ENCODE measurements around the gene MOB3B.

Gene MOB3B

DNA sequence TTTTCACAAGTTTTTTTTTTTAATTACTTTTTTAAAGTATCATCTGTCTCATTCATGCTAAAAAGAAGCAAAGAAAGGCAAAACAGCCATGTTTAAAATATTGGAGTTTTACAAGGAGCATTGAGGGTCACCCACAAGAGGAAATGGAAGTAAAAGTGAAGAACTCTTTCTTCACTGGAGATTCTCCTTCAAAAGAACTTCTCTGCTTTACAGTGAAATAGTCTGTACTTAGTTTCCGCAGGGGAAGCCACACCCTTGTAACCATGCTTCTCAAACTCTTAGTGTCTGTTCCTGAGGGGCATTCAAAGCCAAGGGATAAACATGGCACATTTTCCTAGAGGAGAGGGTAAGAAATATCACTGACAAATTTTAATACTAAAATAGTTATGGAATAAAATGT is 35.1 kb upstream of the MOB3B start:
- H3K9me3 ChIP-seq (ENCODE audit: control insufficient read depth, low read length): no peaks in the 10 kb centered on the region
- DNase-seq: no peak
- peaks cover 11% of the 10 kb centered on the region for H3K36me3 ChIP-seq (ENCODE audit: control insufficient read depth, insufficient read depth, low read length)
- no peaks in the 10 kb centered on the region for H3K4me1 ChIP-seq (ENCODE audit: control insufficient read depth, insufficient read depth, low read length, poor library complexity, severe bottlenecking)
- H3K27me3 ChIP-seq (replicated peaks; ENCODE audit: control insufficient read depth, insufficient read depth, low read length, poor library complexity, severe bottlenecking): no peaks in the 10 kb centered on the region
- H3K4me3 ChIP-seq (ENCODE audit: insufficient read depth, low read depth, low read length, poor library complexity, severe bottlenecking): no peak overlapping the region
- no peak overlapping the region for H3K27ac ChIP-seq (ENCODE audit: insufficient read depth, low read length, poor library complexity, severe bottlenecking)

- Histone ChIP-seq H3K27ac (ENCODE audit: insufficient read depth, low read length, poor library complexity, severe bottlenecking) (no peak overlapping the region), H3K36me3 (ENCODE audit: control insufficient read depth, insufficient read depth, low read length) (peaks cover 11% of the 10 kb centered on the region), H3K27me3 (replicated peaks; ENCODE audit: control insufficient read depth, insufficient read depth, low read length, poor library complexity, severe bottlenecking) (no peaks in the 10 kb centered on the region), H3K9me3 (ENCODE audit: control insufficient read depth, low read length) (no peaks in the 10 kb centered on the region), H3K4me1 (ENCODE audit: control insufficient read depth, insufficient read depth, low read length, poor library complexity, severe bottlenecking) (no peaks in the 10 kb centered on the region), H3K4me3 (ENCODE audit: insufficient read depth, low read depth, low read length, poor library complexity, severe bottlenecking) (no peak overlapping the region)
- DNase-seq: no peak
These were observed 34.3 kb upstream of the MOB3B start for GRCh38 chr9:27563738-27564430.

- Histone ChIP-seq H3K36me3 (ENCODE audit: control insufficient read depth, insufficient read depth, low read length) (peaks cover 16% of the 10 kb centered on the region), H3K9me3 (ENCODE audit: control insufficient read depth, low read length) (no peaks in the 10 kb centered on the region), H3K4me3 (ENCODE audit: insufficient read depth, low read depth, low read length, poor library complexity, severe bottlenecking) (no peak overlapping the region), H3K4me1 (ENCODE audit: control insufficient read depth, insufficient read depth, low read length, poor library complexity, severe bottlenecking) (no peaks in the 10 kb centered on the region), H3K27me3 (replicated peaks; ENCODE audit: control insufficient read depth, insufficient read depth, low read length, poor library complexity, severe bottlenecking) (no peaks in the 10 kb centered on the region), H3K27ac (ENCODE audit: insufficient read depth, low read length, poor library complexity, severe bottlenecking) (no peak overlapping the region)
- no peak for DNase-seq
These were observed 32.1 kb upstream of the MOB3B start for GRCh38 chr9:27561685-27562084.

DNA sequence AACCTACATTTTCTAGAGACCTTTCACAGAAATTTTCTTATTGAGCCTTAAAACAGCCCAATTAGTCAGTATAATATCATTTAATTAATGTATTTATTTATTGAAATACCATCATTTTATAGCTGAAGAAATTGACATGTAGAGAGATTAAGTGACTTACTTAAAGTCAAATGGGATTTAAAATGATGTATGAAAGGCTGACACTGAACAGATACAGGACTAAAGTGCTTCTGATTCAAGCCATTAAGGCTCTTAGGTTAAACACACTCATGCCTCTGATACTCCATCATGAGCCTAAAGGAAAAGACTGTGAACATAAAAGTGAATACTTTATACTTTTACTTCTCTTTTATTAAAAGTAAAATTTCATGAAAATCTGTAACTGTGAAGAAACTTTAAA is 30.8 kb upstream of the MOB3B start:
- no peaks in the 10 kb centered on the region for H3K27me3 ChIP-seq (replicated peaks; ENCODE audit: control insufficient read depth, insufficient read depth, low read length, poor library complexity, severe bottlenecking)
- H3K9me3 ChIP-seq (ENCODE audit: control insufficient read depth, low read length): no peaks in the 10 kb centered on the region
- no peak overlapping the region for H3K27ac ChIP-seq (ENCODE audit: insufficient read depth, low read length, poor library complexity, severe bottlenecking)
- no peak overlapping the region for H3K4me3 ChIP-seq (ENCODE audit: insufficient read depth, low read depth, low read length, poor library complexity, severe bottlenecking)
- no peaks in the 10 kb centered on the region for H3K4me1 ChIP-seq (ENCODE audit: control insufficient read depth, insufficient read depth, low read length, poor library complexity, severe bottlenecking)
- no peak for DNase-seq
- H3K36me3 ChIP-seq (ENCODE audit: control insufficient read depth, insufficient read depth, low read length): peaks cover 21% of the 10 kb centered on the region

GRCh38 chr9:27558307-27558706 is 28.7 kb upstream of the MOB3B start:
- H3K4me1 ChIP-seq (ENCODE audit: control insufficient read depth, insufficient read depth, low read length, poor library complexity, severe bottlenecking): no peaks in the 10 kb centered on the region
- DNase-seq: no peak
- H3K4me3 ChIP-seq (ENCODE audit: insufficient read depth, low read depth, low read length, poor library complexity, severe bottlenecking): no peak overlapping the region
- no peaks in the 10 kb centered on the region for H3K9me3 ChIP-seq (ENCODE audit: control insufficient read depth, low read length)
- H3K27me3 ChIP-seq (replicated peaks; ENCODE audit: control insufficient read depth, insufficient read depth, low read length, poor library complexity, severe bottlenecking): no peaks in the 10 kb centered on the region
- H3K27ac ChIP-seq (ENCODE audit: insufficient read depth, low read length, poor library complexity, severe bottlenecking): no peak overlapping the region
- H3K36me3 ChIP-seq (ENCODE audit: control insufficient read depth, insufficient read depth, low read length): peaks cover 30% of the 10 kb centered on the region

- H3K4me1 ChIP-seq (ENCODE audit: control insufficient read depth, insufficient read depth, low read length, poor library complexity, severe bottlenecking): no peaks in the 10 kb centered on the region
- DNase-seq: no peak
- H3K36me3 ChIP-seq (ENCODE audit: control insufficient read depth, insufficient read depth, low read length): peaks cover 31% of the 10 kb centered on the region
- H3K27ac ChIP-seq (ENCODE audit: insufficient read depth, low read length, poor library complexity, severe bottlenecking): no peak overlapping the region
- H3K9me3 ChIP-seq (ENCODE audit: control insufficient read depth, low read length): no peaks in the 10 kb centered on the region
- H3K4me3 ChIP-seq (ENCODE audit: insufficient read depth, low read depth, low read length, poor library complexity, severe bottlenecking): no peak overlapping the region
- H3K27me3 ChIP-seq (replicated peaks; ENCODE audit: control insufficient read depth, insufficient read depth, low read length, poor library complexity, severe bottlenecking): no peaks in the 10 kb centered on the region
These were observed 26.9 kb upstream of the MOB3B start for GRCh38 chr9:27556470-27556869.

GRCh38 chr9:27554712-27555111 is 25.1 kb upstream of the MOB3B start:
- no peak overlapping the region for H3K4me3 ChIP-seq (ENCODE audit: insufficient read depth, low read depth, low read length, poor library complexity, severe bottlenecking)
- H3K9me3 ChIP-seq (ENCODE audit: control insufficient read depth, low read length): no peaks in the 10 kb centered on the region
- peaks cover 27% of the 10 kb centered on the region for H3K36me3 ChIP-seq (ENCODE audit: control insufficient read depth, insufficient read depth, low read length)
- no peak overlapping the region for H3K27ac ChIP-seq (ENCODE audit: insufficient read depth, low read length, poor library complexity, severe bottlenecking)
- DNase-seq: no peak
- H3K4me1 ChIP-seq (ENCODE audit: control insufficient read depth, insufficient read depth, low read length, poor library complexity, severe bottlenecking): no peaks in the 10 kb centered on the region
- no peaks in the 10 kb centered on the region for H3K27me3 ChIP-seq (replicated peaks; ENCODE audit: control insufficient read depth, insufficient read depth, low read length, poor library complexity, severe bottlenecking)

DNA sequence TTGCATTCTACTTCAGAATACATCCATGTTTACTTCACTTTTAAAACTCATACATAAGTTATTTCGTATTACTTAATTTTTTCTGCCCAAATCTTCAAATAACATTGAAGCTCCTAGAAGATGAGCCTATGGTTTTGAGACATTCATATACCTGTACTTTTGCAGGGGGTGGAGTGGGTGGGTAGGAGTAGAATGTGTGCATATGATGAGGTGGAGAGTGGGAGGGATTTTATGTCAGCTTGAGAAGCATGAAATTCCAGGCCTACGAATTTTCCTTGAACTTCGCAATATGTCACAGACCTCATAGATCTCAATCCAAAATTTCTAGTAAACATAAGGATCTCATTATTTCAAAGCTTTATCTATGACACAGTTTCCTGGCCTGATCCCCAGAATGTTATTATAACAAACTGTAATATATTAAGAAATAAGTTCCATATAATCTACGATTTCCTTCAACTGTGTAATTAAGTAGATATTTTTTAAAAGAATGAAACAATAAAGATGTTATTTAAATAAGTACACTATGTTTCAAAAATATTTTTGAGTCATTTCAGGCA is 19.7 kb upstream of the MOB3B start:
- Histone ChIP-seq H3K36me3 (ENCODE audit: control insufficient read depth, insufficient read depth, low read length) (peaks cover 13% of the 10 kb centered on the region), H3K4me1 (ENCODE audit: control insufficient read depth, insufficient read depth, low read length, poor library complexity, severe bottlenecking) (no peaks in the 10 kb centered on the region), H3K27ac (ENCODE audit: insufficient read depth, low read length, poor library complexity, severe bottlenecking) (no peak overlapping the region), H3K4me3 (ENCODE audit: insufficient read depth, low read depth, low read length, poor library complexity, severe bottlenecking) (no peak overlapping the region), H3K9me3 (ENCODE audit: control insufficient read depth, low read length) (no peaks in the 10 kb centered on the region), H3K27me3 (replicated peaks; ENCODE audit: control insufficient read depth, insufficient read depth, low read length, poor library complexity, severe bottlenecking) (no peaks in the 10 kb centered on the region)
- no peak for DNase-seq

DNA sequence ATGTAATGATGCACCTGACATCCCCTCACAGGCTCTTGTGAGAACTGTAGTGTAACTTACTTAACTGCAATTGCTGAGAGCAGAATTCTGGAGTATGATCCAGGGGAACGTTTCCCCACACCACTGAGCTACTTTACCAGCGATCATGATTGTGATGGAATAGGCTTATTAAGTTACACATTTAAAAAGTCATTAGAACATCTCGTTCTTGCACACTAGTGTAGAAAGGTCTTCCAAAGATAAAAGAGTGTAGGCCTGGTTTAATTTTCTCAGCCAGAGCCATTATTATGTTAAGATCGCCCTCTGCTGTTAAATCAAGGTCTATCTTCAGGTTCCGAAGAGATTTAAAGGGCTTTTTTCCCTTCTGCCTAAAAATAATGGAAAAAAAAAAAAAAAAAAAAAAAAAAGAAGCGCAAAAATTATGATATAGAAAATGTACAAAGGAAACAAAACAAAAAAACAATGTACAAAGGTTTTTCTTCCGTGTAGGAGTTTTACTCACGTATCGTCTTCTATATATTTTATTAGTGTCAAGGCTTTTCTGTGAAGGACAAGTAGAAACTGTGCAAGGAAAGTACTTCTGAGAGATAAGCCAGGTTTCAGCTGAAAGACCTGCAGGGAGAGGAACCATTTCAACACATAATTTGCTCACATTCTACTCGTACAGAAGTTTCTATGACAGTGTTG is 18.6 kb upstream of the MOB3B start:
- no peak overlapping the region for H3K4me3 ChIP-seq (ENCODE audit: insufficient read depth, low read depth, low read length, poor library complexity, severe bottlenecking)
- peaks cover 8% of the 10 kb centered on the region for H3K36me3 ChIP-seq (ENCODE audit: control insufficient read depth, insufficient read depth, low read length)
- H3K27ac ChIP-seq (ENCODE audit: insufficient read depth, low read length, poor library complexity, severe bottlenecking): no peak overlapping the region
- H3K4me1 ChIP-seq (ENCODE audit: control insufficient read depth, insufficient read depth, low read length, poor library complexity, severe bottlenecking): no peaks in the 10 kb centered on the region
- H3K9me3 ChIP-seq (ENCODE audit: control insufficient read depth, low read length): no peaks in the 10 kb centered on the region
- DNase-seq: no peak
- no peaks in the 10 kb centered on the region for H3K27me3 ChIP-seq (replicated peaks; ENCODE audit: control insufficient read depth, insufficient read depth, low read length, poor library complexity, severe bottlenecking)

DNA sequence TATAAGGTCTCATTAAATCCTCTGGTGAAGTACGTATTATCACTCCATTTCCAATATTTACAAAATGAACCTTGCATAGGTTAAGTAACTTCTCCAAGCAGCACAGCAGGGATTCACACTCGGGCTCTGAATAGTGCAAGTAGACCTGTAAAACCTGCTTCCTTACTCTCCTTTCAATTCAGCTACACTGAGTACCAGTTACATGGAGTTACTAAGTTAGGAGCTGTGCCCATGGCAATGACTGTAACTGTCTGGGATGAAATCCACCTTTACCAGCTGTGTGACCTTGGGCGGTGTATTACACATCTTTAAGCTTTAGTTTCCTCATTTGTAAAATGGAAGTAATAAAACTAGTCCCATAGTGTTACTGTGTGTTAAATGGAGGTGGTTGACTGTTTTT is 15.9 kb upstream of the MOB3B start:
- H3K36me3 ChIP-seq (ENCODE audit: control insufficient read depth, insufficient read depth, low read length): peaks cover 11% of the 10 kb centered on the region
- H3K27ac ChIP-seq (ENCODE audit: insufficient read depth, low read length, poor library complexity, severe bottlenecking): no peak overlapping the region
- no peak overlapping the region for H3K4me3 ChIP-seq (ENCODE audit: insufficient read depth, low read depth, low read length, poor library complexity, severe bottlenecking)
- no peaks in the 10 kb centered on the region for H3K4me1 ChIP-seq (ENCODE audit: control insufficient read depth, insufficient read depth, low read length, poor library complexity, severe bottlenecking)
- DNase-seq: no peak
- H3K27me3 ChIP-seq (replicated peaks; ENCODE audit: control insufficient read depth, insufficient read depth, low read length, poor library complexity, severe bottlenecking): no peaks in the 10 kb centered on the region
- no peaks in the 10 kb centered on the region for H3K9me3 ChIP-seq (ENCODE audit: control insufficient read depth, low read length)
